Activated CD4-positive, alpha-beta T cell treated with anti-CD3 and anti-CD28 coated beads for 48 hours (primary cell): ENCODE measurements around the gene NUP42.
"Not testable (repeated sequence)": the region's sequence is repeated elsewhere in the genome, so short reads cannot be mapped to it uniquely, and the experiment has no call there.

Source experiments
- DNase-seq: peaks from one replicate; pipeline ENCODE4 v3.0.0-alpha.2; 2020

NUP42 gene

GRCh38 chr7:23205909-23206767 lies 24.3 kb downstream of the NUP42 start:
- DNase-seq: no peak

DNA sequence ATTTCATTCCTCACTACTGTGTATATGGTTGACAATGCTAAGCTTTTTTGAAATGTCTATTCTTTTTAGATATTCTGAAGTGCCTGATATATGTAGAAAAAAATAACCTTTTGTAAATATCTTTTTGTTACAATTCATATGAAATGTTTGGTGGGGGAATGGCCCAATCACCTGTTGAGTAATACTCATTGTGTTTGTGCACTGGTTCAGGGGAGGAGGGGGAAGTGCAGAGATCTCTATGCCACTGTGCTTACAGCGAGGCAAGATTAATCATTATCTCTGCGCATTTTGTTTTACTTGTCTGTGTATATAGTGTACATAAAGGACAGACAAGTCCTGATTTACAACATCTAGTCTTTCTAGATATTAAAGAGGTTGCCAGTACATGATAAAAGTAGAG lies 25.2 kb downstream of the NUP42 start:
- DNase-seq: no peak

DNA sequence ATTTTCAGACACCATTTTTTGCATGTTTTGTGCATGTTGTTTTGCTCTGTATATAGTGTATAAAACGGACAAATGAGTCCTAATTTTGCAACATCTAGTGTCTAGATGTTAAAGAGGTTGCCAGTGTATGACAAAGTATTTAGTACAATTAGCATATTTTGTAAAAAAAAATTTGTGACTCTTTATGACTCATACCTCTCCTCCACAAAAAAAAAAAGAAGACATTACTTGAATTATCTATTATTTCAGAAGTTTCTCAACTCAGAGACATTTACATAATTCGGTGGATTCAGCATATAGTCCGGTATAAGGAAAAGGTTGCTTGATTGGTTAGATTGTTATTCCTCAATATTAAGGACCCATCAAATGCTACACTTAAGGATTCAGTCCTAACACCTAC lies 26.0 kb downstream of the NUP42 start:
- DNase-seq: no peak

- DNase-seq: no peak
These were observed 26.5 kb downstream of the NUP42 start for GRCh38 chr7:23208316-23208715.

DNA sequence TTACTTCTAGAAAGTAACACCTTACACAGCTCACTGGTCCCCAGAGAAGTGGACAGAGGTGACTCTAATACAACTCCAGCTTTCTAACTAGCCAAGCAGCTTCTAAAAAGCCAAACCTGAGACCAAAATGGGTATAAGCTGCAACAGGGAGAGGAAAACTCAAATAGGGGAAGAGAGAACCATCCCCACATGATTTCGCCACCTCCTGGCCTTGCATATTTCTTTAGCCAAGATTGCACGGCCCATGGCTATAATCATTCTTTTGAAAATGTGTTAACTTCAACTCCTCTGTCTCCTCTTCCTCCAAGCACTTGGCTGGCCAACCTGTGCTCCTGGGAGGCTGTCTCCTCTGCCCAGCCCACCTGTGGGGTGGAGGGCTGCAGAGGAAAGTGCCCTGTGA lies 28.7 kb downstream of the NUP42 start:
- no peak for DNase-seq

- DNase-seq: no peak
These were observed 29.7 kb downstream of the NUP42 start for GRCh38 chr7:23211589-23211988.

DNA sequence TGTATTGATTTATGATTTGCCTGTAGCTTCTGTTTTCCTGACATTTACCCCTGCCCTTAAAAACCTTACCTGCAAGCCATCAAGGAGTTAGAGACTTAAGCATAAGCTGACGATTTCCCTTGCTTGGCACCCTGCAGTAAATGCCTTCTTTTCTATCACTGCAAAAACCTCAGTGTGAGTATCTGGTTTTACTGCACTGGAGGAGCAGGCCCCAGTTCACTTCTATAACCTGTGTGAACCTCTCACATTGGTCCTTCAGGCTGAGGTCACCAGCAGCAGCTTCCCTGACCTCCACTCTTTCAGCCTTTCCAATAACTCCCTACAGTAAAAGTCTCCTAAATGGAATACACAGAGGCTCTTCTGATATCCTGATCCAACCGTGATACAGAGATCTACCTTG lies 30.5 kb downstream of the NUP42 start:
- no peak for DNase-seq

GRCh38 chr7:23212841-23213240 lies 31.0 kb downstream of the NUP42 start:
- DNase-seq: no peak

DNA sequence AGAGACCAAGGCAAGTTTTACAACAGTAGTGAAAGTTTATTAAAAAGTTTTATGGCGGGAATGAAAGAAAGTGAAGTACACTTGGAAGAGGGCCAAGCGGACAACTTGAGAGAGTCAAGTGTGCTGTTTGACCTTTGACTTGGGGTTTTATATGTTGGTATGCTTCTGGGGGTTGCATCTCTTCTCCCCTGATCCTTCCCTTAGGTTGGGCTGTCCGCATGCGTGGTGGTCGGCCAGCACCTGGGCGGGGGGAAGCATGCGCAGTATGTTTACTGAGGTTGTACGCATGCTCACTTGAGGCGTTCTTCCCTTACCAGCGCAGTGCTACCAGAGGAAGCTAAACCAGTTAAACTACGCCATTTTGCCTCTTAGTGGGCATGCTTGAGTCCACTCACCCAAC lies 31.9 kb downstream of the NUP42 start:
- DNase-seq: no peak

DNA sequence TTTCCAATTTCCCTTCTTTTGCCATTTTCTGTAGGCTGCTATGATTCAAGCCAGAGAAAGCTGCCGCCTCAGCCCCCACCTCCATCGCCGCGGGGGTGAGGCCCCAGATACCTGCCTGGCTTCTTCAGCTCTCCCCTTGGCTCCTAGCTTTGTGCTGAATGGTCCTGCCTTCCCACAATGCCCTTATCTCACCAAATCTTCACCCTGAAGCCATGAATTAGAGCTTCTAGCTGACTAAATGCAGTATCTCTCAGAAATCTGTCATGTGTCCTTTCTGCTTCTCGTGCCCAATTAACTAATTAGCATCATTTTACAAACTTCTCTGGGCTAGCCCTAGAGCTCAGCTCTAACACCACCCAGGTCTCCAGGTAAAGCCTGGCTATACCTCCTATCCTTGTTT lies 32.6 kb downstream of the NUP42 start:
- no peak for DNase-seq

DNA sequence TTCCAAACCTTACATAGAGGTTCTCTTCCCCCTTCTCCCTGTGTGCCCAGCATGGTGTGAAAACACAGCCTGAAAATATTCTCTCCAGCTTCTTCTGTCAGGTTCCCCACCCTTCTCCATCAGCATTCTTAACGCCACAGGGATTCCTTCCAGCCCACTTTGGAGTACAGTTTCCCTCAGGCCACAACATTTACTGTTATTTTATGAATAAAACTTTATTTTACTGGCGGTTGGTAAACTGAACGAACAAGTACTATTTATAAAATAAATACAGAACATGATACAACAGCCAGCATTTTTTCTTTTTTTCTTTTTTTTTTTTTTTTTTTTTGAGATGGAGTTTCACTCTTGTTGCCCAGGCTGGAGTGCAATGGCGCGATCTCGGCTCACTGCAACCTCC lies 33.1 kb downstream of the NUP42 start:
- DNase-seq: no peak

GRCh38 chr7:23216021-23216420 lies 34.2 kb downstream of the NUP42 start:
- no peak for DNase-seq

- DNase-seq: no peak
These were observed 36.3 kb downstream of the NUP42 start for GRCh38 chr7:23218196-23218595.

GRCh38 chr7:23220690-23221305 lies 39.0 kb downstream of the NUP42 start:
- DNase-seq: no peak

GRCh38 chr7:23222439-23223030 lies 40.7 kb downstream of the NUP42 start:
- DNase-seq: no peak

GRCh38 chr7:23224364-23224763 lies 42.5 kb downstream of the NUP42 start:
- DNase-seq: not testable (repeated sequence)

DNA sequence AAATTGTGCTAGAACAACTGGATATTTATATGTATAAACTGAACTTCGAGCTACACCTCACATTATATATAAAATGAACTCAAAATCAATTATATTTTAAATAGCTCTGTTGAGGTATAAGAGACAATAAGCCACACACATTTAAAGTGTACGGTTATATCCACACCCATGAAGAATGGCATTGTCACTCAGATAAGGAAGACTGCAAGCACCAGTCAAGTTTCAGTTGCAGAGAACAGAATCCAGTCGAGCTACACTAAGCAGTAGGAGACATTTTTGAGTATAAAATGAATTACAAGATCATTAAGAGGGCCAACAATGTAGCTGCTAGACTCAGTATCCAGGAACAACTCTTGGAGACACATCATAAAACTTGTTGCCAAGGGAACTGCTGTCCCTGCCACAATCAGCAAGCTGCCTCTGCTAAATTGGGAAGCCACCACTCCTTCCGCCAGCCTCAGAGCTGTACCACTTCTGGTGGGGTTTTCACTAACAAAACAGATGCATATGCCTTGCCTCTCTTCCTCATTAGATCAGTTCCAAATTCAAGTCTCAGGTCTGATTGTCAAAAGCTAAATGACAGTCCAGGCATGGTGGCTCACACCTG lies 45.1 kb downstream of the NUP42 start:
- DNase-seq: no peak

- no peak for DNase-seq
These were observed 46.6 kb downstream of the NUP42 start for GRCh38 chr7:23228412-23228811.

GRCh38 chr7:23230641-23231101 lies 48.8 kb downstream of the NUP42 start:
- no peak for DNase-seq

DNA sequence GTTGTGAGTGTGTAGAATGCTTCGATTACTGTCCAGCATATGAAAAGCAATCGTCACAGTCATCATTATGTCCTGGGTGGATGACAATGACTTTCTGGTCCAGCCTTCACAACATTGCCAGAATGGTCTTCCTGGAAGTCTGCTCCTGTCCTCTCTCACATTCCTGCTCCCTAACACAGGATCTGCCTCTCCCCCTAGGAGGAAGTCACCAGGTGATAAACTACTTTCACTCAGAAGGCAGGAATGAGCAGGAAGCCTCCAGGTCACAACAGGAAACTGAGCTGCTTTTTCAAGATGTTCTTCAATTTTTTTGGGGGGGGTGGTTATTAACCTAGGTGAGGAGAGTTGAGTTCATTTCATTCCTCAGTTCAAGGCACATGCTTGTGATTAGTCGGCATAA lies 51.1 kb downstream of the NUP42 start:
- DNase-seq: no peak

DNA sequence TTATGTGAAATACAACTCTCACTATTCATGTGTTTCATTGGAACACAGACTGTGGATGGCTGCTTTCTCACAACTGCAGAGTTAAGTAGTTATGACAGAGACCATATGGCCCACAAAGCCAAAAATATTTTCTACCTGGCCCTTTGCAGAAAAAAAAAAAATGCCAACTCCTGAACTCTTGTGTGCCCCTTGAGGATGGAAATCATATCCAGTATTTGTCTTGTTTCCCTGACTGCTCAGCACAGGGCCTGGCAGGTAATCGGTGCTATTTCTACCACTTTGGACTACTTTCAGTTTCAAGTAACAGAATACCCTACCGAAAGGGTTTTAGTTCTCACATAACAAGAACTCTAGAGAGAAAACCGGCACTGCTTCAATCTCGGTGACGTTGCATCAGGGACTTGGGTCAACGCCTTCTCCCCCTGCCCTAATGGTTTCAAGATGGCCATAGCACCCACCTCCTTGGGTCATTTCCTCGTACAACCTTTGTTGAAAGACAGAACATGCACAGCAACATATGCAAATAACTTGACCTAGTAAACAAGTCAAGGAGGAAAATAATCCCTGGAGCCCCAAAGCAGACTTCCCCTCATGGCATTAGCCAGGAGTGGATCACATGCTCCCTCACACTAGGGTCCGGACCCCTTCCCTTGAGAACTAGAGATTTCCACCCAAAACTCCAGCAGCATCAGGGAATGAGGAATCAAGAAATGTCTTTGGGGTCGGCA lies 52.9 kb downstream of the NUP42 start:
- no peak for DNase-seq

GRCh38 chr7:23235813-23236221 lies 54.0 kb downstream of the NUP42 start:
- no peak for DNase-seq

DNA sequence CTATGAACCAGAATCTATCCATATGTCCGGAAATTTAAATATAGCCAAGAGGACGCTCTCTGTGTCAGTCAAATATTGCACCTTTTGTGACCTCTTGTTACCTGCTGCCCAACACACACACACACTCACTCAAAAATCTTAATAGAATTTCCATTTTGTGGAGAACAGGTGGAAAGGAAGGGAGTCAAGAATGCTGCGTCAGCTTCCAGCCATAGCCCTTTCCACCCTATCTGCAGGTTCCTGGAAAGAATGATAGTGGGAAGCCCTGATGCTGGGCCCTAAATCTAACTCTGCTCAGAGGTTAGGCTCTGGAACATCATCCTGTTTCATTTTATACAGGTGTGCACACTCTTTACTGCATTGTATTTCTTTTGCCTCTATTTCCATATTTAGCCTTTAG lies 55.2 kb downstream of the NUP42 start:
- DNase-seq: no peak
